Stomach smooth muscle (tissue), 2 donors: ENCODE measurements around the gene PCGF5.
"Not testable (repeated sequence)": the region's sequence is repeated elsewhere in the genome, so short reads cannot be mapped to it uniquely, and the experiment has no call there.

ENCODE experiments used
- H3K27ac ChIP-seq: one replicate; pipeline ENCODE4 v1.7.0; 2013; ENCODE audit warnings: mild to moderate bottlenecking, low read length, inconsistent platforms
- H3K27me3 ChIP-seq, 2 donors: one replicate each; pipeline ENCODE4 v1.7.0; 2013; ENCODE audit warnings: low read length in 2 of 2; ENCODE audit not compliant: insufficient read depth in 2 of 2, control insufficient read depth in 1 of 2
- H3K36me3 ChIP-seq, 2 donors: one replicate each; pipeline ENCODE4 v1.7.0; 2013; ENCODE audit warnings: low read length in 2 of 2; ENCODE audit not compliant: control insufficient read depth in 2 of 2, insufficient read depth in 2 of 2
- H3K4me1 ChIP-seq: one replicate; pipeline ENCODE4 v1.7.0; 2013; ENCODE audit warnings: low read length; ENCODE audit not compliant: control insufficient read depth, insufficient read depth
- H3K4me3 ChIP-seq, 2 donors: one replicate each; pipeline ENCODE4 v1.7.0; 2013; ENCODE audit warnings: low read length in 2 of 2
- H3K9ac ChIP-seq, 2 donors: one replicate each; pipeline ENCODE4 v1.7.0; 2013; ENCODE audit warnings: low read length in 2 of 2, mild to moderate bottlenecking in 1 of 2
- H3K9me3 ChIP-seq, 2 donors: one replicate each; pipeline ENCODE4 v1.7.0; 2013; ENCODE audit warnings: low read length in 2 of 2; ENCODE audit not compliant: control insufficient read depth in 2 of 2
- donor health status: healthy.
- donor health status: Pancreatic carcinoma.

The PCGF5 gene

DNA sequence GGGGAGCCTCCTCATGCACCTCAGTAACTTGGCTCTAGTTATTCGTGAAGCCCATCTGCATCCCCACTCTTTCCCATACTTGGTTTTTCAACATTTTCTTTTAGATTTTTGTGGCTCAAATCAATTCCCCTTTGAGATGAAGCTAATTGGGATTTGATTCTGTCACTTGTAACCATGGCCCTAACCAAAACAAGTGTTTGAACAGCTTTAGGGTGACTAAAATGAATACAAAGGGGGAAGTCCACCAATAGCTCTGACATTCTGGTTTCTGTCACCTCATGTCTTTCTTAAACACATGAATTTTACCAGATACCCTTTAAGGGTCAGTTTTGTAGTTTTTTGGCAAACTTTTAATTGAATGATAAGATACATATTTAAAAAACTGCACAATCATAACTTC is 87.0 kb downstream of the PCGF5 start:
- H3K36me3 ChIP-seq: no peaks in the 10 kb centered on the region
- no peaks in the 10 kb centered on the region for H3K9me3 ChIP-seq
- H3K4me3 ChIP-seq: no peak overlapping the region
- H3K9ac ChIP-seq: no peak overlapping the region
- H3K27me3 ChIP-seq: no peaks in the 10 kb centered on the region
- H3K4me1 ChIP-seq: no peaks in the 10 kb centered on the region
- H3K27ac ChIP-seq: no peak overlapping the region

- H3K4me1 ChIP-seq: no peaks in the 10 kb centered on the region
- H3K4me3 ChIP-seq: no peak overlapping the region
- no peaks in the 10 kb centered on the region for H3K9me3 ChIP-seq
- H3K36me3 ChIP-seq: no peaks in the 10 kb centered on the region
- no peak overlapping the region for H3K9ac ChIP-seq
- no peak overlapping the region for H3K27ac ChIP-seq
- no peaks in the 10 kb centered on the region for H3K27me3 ChIP-seq
Measured at GRCh38 chr10:91309711-91310110, 89.2 kb downstream of the PCGF5 start.

GRCh38 chr10:91311601-91312381 is 91.3 kb downstream of the PCGF5 start:
- Histone ChIP-seq H3K4me3 (no peak overlapping the region), H3K27me3 (no peaks in the 10 kb centered on the region), H3K9ac (no peak overlapping the region), H3K4me1 (no peaks in the 10 kb centered on the region), H3K9me3 (no peaks in the 10 kb centered on the region), H3K27ac (no peak overlapping the region), H3K36me3 (no peaks in the 10 kb centered on the region)

DNA sequence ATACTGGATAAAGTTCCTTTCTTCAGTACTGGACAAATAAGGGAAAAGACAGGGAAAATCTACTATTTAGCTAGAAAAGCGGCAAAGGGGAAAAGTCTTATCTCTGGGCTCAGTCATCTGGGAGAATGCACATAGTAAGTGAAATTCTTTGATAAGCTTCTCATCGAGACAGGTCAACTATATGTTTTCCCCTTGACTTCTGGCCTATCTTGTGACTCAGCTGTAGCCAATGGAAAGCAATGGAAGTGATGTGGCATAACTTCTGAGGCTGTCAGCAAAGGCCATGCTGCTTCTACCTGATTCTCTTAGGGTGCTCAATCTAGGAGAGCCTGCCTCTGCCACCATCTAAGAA is 91.9 kb downstream of the PCGF5 start:
- H3K27me3 ChIP-seq: no peaks in the 10 kb centered on the region
- H3K27ac ChIP-seq: no peak overlapping the region
- no peaks in the 10 kb centered on the region for H3K9me3 ChIP-seq
- H3K4me1 ChIP-seq: no peaks in the 10 kb centered on the region
- H3K9ac ChIP-seq: no peak overlapping the region
- H3K36me3 ChIP-seq: no peaks in the 10 kb centered on the region
- no peak overlapping the region for H3K4me3 ChIP-seq

DNA sequence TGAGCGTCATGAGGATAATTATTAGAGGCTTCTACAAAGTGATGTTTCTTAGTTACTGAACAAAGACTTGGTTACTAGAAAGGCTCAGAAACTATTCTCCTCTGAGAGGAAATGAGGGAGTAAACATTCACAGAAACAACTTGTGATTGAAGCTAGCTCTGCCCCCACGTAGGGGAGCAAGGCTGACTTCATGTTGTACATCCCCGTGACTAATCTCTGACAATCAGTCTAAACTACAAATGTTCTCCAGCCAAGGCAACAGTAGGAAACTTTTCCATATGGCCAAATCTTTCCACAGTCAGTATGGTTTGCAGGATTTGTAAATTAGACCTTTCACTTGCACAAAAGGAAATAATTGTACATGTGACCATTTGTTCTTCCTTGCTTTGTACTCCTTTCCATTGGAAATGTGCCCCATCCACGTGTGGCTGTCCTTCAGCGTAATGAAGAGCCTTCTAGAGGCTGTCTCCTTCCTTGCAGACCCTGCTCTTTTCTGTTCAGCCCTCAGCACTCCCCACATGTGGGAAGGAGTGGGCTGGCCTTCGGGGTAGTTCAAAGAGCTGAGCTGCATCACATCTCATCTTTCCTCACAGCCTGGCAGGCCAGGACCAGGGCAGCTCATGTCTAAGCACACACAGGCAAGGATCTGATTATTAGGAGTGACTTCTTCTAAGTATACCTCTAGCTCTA is 93.5 kb downstream of the PCGF5 start:
- Histone ChIP-seq H3K4me3 (no peak overlapping the region), H3K27me3 (no peaks in the 10 kb centered on the region), H3K9me3 (no peaks in the 10 kb centered on the region), H3K27ac (no peak overlapping the region), H3K4me1 (no peaks in the 10 kb centered on the region), H3K9ac (no peak overlapping the region), H3K36me3 (no peaks in the 10 kb centered on the region)

DNA sequence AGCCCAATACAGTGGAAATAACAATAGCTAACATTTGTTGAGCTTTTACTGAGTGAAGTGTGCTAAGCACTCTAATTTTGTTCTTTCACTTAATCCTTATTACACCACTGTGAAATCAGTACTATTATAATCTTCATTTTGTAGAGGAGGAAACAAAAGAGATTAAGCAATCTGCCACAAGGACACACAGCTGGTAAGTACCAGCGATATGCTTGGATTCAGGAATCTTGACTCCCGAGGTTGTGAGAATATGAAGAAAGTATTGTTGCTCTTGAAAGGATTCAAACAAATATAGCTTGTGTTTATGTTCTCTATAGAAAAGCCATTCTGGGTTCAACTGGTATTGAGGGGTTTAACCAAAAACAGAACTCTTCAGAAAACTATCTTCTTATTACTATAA is 96.0 kb downstream of the PCGF5 start:
- no peak overlapping the region for H3K9ac ChIP-seq
- H3K4me1 ChIP-seq: no peaks in the 10 kb centered on the region
- no peaks in the 10 kb centered on the region for H3K36me3 ChIP-seq
- no peak overlapping the region for H3K27ac ChIP-seq
- no peaks in the 10 kb centered on the region for H3K9me3 ChIP-seq
- no peaks in the 10 kb centered on the region for H3K27me3 ChIP-seq
- no peak overlapping the region for H3K4me3 ChIP-seq

DNA sequence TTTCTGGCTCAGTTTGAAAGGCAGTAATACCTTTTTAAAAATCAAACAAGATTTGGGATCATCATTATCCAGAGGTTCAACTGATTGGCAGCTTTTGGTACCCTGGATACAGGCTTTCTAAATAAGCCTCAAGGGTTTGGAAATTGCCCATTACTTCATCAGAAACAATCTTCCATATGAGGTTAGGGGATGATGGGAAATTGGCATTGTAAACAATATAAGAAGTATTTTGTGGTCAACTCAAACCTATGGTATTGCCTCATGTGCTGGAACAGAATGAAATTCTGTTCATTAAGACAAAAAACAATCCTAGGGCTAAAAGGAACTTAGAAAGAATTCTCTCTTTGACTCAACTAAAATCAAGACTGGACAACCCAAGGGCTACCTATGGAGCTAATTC is 97.1 kb downstream of the PCGF5 start:
- no peak overlapping the region for H3K9ac ChIP-seq
- no peaks in the 10 kb centered on the region for H3K36me3 ChIP-seq
- no peak overlapping the region for H3K27ac ChIP-seq
- H3K4me3 ChIP-seq: no peak overlapping the region
- H3K4me1 ChIP-seq: no peaks in the 10 kb centered on the region
- H3K9me3 ChIP-seq: no peaks in the 10 kb centered on the region
- no peaks in the 10 kb centered on the region for H3K27me3 ChIP-seq

GRCh38 chr10:91319336-91319735 is 98.9 kb downstream of the PCGF5 start:
- Histone ChIP-seq H3K9ac (no peak overlapping the region), H3K9me3 (no peaks in the 10 kb centered on the region), H3K36me3 (no peaks in the 10 kb centered on the region), H3K4me1 (no peaks in the 10 kb centered on the region), H3K27me3 (no peaks in the 10 kb centered on the region), H3K4me3 (no peak overlapping the region), H3K27ac (no peak overlapping the region)

GRCh38 chr10:91323293-91323905 is 102.9 kb downstream of the PCGF5 start:
- H3K27ac ChIP-seq, H3K4me3 ChIP-seq, H3K9me3 ChIP-seq, H3K36me3 ChIP-seq, H3K9ac ChIP-seq, H3K4me1 ChIP-seq, H3K27me3 ChIP-seq: not testable (repeated sequence)

DNA sequence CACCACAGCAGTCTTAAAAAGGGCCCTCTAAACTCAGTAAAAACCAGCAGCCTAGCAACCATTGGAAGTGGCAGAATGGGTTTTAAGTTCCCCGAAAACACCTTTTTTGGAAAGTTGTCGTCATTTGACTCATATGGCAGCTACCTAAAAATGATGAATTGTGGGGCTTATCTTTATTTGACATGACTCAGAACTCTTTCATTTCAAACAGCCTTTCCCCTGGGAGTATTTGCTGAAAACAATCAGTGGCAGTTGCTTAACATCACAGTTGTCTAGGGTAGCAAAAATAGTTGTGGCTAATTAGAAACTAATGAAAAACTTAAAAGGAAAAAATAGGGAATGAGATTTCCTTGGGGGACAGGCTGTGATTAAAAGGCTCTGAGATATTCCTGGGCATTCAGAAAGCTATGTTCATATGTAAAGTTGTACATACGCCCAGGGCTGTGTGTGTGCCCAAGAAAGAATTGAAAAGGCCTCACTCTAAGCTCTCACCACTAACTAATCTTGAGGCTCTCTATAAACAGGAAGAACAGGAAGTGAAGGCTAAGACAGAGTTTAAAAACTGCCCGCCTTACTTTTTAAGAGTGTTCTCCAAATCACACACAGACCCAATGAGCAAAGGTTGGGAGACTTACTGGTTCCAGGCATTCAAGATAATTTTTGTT is 108.0 kb downstream of the PCGF5 start:
- no peaks in the 10 kb centered on the region for H3K4me1 ChIP-seq
- H3K36me3 ChIP-seq: no peaks in the 10 kb centered on the region

More for the DNA sequence above, 108.0 kb downstream of the PCGF5 start:
- no peaks in the 10 kb centered on the region for H3K27me3 ChIP-seq
- no peak overlapping the region for H3K27ac ChIP-seq
- no peak overlapping the region for H3K4me3 ChIP-seq
- no peak overlapping the region for H3K9ac ChIP-seq
- no peaks in the 10 kb centered on the region for H3K9me3 ChIP-seq
